ENCODE measurements around the gene ARRB1.

DNA sequence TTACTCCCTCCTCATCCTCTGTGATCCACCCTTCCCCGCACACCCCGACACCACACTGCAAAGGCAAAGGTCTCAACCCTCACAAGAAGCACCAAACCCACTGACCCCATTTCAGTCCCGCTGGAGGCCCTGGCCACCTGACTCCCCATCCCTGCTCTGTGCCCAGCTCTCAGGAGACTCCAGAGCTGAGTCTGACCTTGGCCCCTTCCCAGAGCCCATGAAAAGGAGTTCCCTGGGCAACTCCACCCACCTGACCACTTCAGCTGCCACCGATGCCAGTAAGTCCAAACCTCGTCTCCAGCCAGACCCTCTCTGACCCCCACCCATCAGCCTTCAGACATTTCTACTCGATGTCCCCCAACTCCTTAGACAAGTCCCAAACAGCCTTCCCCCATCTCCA lies 45.5 kb downstream of the ARRB1 start:
- TF ChIP-seq, protein P1, sequence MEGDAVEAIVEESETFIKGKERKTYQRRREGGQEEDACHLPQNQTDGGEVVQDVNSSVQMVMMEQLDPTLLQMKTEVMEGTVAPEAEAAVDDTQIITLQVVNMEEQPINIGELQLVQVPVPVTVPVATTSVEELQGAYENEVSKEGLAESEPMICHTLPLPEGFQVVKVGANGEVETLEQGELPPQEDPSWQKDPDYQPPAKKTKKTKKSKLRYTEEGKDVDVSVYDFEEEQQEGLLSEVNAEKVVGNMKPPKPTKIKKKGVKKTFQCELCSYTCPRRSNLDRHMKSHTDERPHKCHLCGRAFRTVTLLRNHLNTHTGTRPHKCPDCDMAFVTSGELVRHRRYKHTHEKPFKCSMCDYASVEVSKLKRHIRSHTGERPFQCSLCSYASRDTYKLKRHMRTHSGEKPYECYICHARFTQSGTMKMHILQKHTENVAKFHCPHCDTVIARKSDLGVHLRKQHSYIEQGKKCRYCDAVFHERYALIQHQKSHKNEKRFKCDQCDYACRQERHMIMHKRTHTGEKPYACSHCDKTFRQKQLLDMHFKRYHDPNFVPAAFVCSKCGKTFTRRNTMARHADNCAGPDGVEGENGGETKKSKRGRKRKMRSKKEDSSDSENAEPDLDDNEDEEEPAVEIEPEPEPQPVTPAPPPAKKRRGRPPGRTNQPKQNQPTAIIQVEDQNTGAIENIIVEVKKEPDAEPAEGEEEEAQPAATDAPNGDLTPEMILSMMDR (IDR thresholded peaks at IDR 0.05; ENCODE audit: low read length) = no peak
- no peak for TF ChIP-seq EZH2phosphoT487 (IDR thresholded peaks at IDR 0.05; ENCODE audit: low read length)
